H9 (cell line): Measurements from ENCODE around the gene RHBDD3. TPM values are rescaled to one million over a fixed set of nuclear protein-coding genes. Genes with fewer than 3 reads are reported as not detected.

Experiments used
- DNase-seq: peaks from one replicate; pipeline ENCODE4 v3.0.0-alpha.2; 2017
- H2AFZ ChIP-seq: one replicate; pipeline ENCODE4 v1.6.1; 2013; ENCODE audit warnings: mild to moderate bottlenecking, low read length, control low read depth, moderate library complexity
- H2AK5ac ChIP-seq: 2 replicates; pipeline ENCODE4 v1.6.1; 2013; ENCODE audit warnings: low read length, control low read depth, mixed read lengths; ENCODE audit not compliant: insufficient read length
- H2BK120ac ChIP-seq: one replicate; pipeline ENCODE4 v1.6.1; 2013; ENCODE audit warnings: low read depth, mild to moderate bottlenecking, low read length, control low read depth, inconsistent platforms; ENCODE audit not compliant: poor library complexity, severe bottlenecking
- H2BK12ac ChIP-seq: 2 replicates; pipeline ENCODE4 v1.6.1; 2013; ENCODE audit warnings: low read length, control low read depth, mixed read lengths, low read depth; ENCODE audit not compliant: insufficient read length
- H2BK15ac ChIP-seq: 2 replicates; pipeline ENCODE4 v1.6.1; 2013; ENCODE audit warnings: low read depth, low read length, control low read depth
- H2BK20ac ChIP-seq: one replicate; pipeline ENCODE4 v1.6.1; 2013; ENCODE audit warnings: low read depth, mild to moderate bottlenecking, low read length, control low read depth, inconsistent platforms; ENCODE audit not compliant: poor library complexity, severe bottlenecking
- H2BK5ac ChIP-seq: 2 replicates; pipeline ENCODE4 v1.6.1; 2013; ENCODE audit warnings: low read length, control low read depth, mixed read lengths; ENCODE audit not compliant: insufficient read length
- H3K14ac ChIP-seq: 2 replicates; pipeline ENCODE4 v1.6.1; 2013; ENCODE audit warnings: low read length, control low read depth; ENCODE audit not compliant: insufficient read depth
- H3K18ac ChIP-seq: 2 replicates; pipeline ENCODE4 v1.6.1; 2013; ENCODE audit warnings: low read depth, mild to moderate bottlenecking, mixed read lengths, low read length, control low read depth; ENCODE audit not compliant: insufficient read length
- H3K23ac ChIP-seq: 2 replicates; pipeline ENCODE4 v1.6.1; 2013; ENCODE audit warnings: low read length, control low read depth, mixed read lengths, low read depth; ENCODE audit not compliant: insufficient read length
- H3K23me2 ChIP-seq: 2 replicates; pipeline ENCODE4 v1.6.1; 2013; ENCODE audit warnings: low read depth, mild to moderate bottlenecking, mixed read lengths, low read length, control low read depth; ENCODE audit not compliant: insufficient read length, poor library complexity, severe bottlenecking
- H3K27ac ChIP-seq: 2 replicates; pipeline ENCODE4 v1.5.1; 2013; ENCODE audit warnings: low read length, control low read depth, mixed read lengths, low read depth; ENCODE audit not compliant: insufficient read length
- H3K27me3 ChIP-seq: 2 replicates; pipeline ENCODE4 v1.6.1; 2013; ENCODE audit warnings: low read length, control low read depth, inconsistent platforms; ENCODE audit not compliant: insufficient read depth
- H3K4ac ChIP-seq: 2 replicates; pipeline ENCODE4 v1.6.1; 2013; ENCODE audit warnings: low read depth, mild to moderate bottlenecking, control low read depth, inconsistent platforms, low read length, moderate library complexity
- H3K4me1 ChIP-seq: 2 replicates; pipeline ENCODE4 v1.6.1; 2013; ENCODE audit warnings: low read length, control low read depth, inconsistent platforms; ENCODE audit not compliant: insufficient read depth
- H3K4me2 ChIP-seq: 2 replicates; pipeline ENCODE4 v1.6.1; 2013; ENCODE audit warnings: low read length, control low read depth, mixed read lengths; ENCODE audit not compliant: insufficient read length, insufficient read depth
- H3K56ac ChIP-seq: 2 replicates; pipeline ENCODE4 v1.6.1; 2013; ENCODE audit warnings: low read depth, mild to moderate bottlenecking, mixed read lengths, low read length, control low read depth; ENCODE audit not compliant: insufficient read length
- H3K79me1 ChIP-seq: 2 replicates; pipeline ENCODE4 v1.6.1; 2013; ENCODE audit warnings: low read depth, mild to moderate bottlenecking, moderate library complexity, low read length, control low read depth, inconsistent platforms; ENCODE audit not compliant: insufficient read depth, poor library complexity, severe bottlenecking
- H3K79me2 ChIP-seq: 2 replicates; pipeline ENCODE4 v1.6.1; 2013; ENCODE audit warnings: low read length, control low read depth, inconsistent platforms; ENCODE audit not compliant: insufficient read depth
- H3K9ac ChIP-seq: 2 replicates; pipeline ENCODE4 v1.6.1; 2013; ENCODE audit warnings: low read length, control low read depth, mixed read lengths; ENCODE audit not compliant: insufficient read length; ENCODE audit errors: extremely low read depth
- H3K9me3 ChIP-seq: one replicate; pipeline ENCODE4 v1.6.1; 2013; ENCODE audit warnings: low read depth, low read length, inconsistent platforms; ENCODE audit not compliant: control insufficient read depth
- H3T11ph ChIP-seq: one replicate; pipeline ENCODE4 v1.6.1; 2013; ENCODE audit warnings: mild to moderate bottlenecking, low read length, control low read depth, inconsistent platforms
- H4K20me1 ChIP-seq: one replicate; pipeline ENCODE4 v1.6.1; 2013; ENCODE audit not compliant: control insufficient read depth, insufficient read length, insufficient read depth
- H4K5ac ChIP-seq: 2 replicates; pipeline ENCODE4 v1.6.1; 2013; ENCODE audit warnings: low read depth, mild to moderate bottlenecking, mixed read lengths, low read length, control low read depth; ENCODE audit not compliant: insufficient read length
- H4K8ac ChIP-seq: replicated peaks from 2 replicates; pipeline ENCODE4 v1.6.1; 2013; ENCODE audit warnings: low read length, control low read depth, mixed read lengths, low read depth; ENCODE audit not compliant: insufficient read length
- H4K91ac ChIP-seq: 2 replicates; pipeline ENCODE4 v1.6.1; 2013; ENCODE audit warnings: low read depth, mild to moderate bottlenecking, moderate library complexity, mixed read lengths, low read length, control low read depth; ENCODE audit not compliant: insufficient read length
- H3K27ac Mint-ChIP-seq, 3 experiments: 2 replicates in 2 of 3; 3 replicates in 1 of 3; pipeline ENCODE4 v1.8.0; 2020 to 2021; ENCODE audit warnings: mixed read lengths in 3 of 3, mild to moderate bottlenecking in 1 of 3, moderate library complexity in 1 of 3
- H3K27me3 Mint-ChIP-seq: 2 replicates; pipeline ENCODE4 v1.8.0; 2021; ENCODE audit warnings: low read depth, mild to moderate bottlenecking, moderate library complexity, mixed read lengths
- H3K36me3 Mint-ChIP-seq, 3 experiments: 2 replicates in 2 of 3; 3 replicates in 1 of 3; pipeline ENCODE4 v1.8.0; 2020 to 2021; ENCODE audit warnings: low read depth in 3 of 3, mixed read lengths in 3 of 3; ENCODE audit not compliant: insufficient read depth in 1 of 3
- H3K4me1 Mint-ChIP-seq, 2 experiments: 2 replicates each; pipeline ENCODE4 v1.8.0; 2020; ENCODE audit warnings: mixed read lengths in 2 of 2
- H3K4me3 Mint-ChIP-seq, 2 experiments: 2 replicates in 1 of 2; 3 replicates in 1 of 2; pipeline ENCODE4 v1.8.0; 2020 to 2021; ENCODE audit warnings: mild to moderate bottlenecking in 2 of 2, mixed read lengths in 2 of 2, moderate library complexity in 1 of 2
- H3K9me3 Mint-ChIP-seq, 2 experiments: 2 replicates in 1 of 2; 3 replicates in 1 of 2; pipeline ENCODE4 v1.8.0; 2020; ENCODE audit warnings: mild to moderate bottlenecking in 2 of 2, mixed read lengths in 2 of 2, moderate library complexity in 1 of 2
- CTCF ChIP-seq: fragments of 200-600 bp; sonication (generic); conservative IDR thresholded peaks from 3 replicates; pipeline ENCODE4 v1.8.0; 2021; ENCODE audit warnings: antibody characterized with exemption, mild to moderate bottlenecking
- WGBS: extraction: QIAGEN DNeasy Blood & Tissue Kit; methylation state at CpG from one replicate; pipeline ENCODE4 v1.1.7; 2013; ENCODE audit warnings: missing lambda C conversion rate, low lambda C conversion rate, mixed read lengths; ENCODE audit not compliant: insufficient read length; ENCODE audit errors: extremely low coverage; 5-methylcytosine and 5-hydroxymethylcytosine counted together
- total RNA-seq: library from RNA; stranded (reverse); gene quantifications from 2 replicates; pipeline ENCODE4 v1.2.1, GENCODE V29; 2021

Gene RHBDD3
- total RNA-seq, 1 experiment from 2014 or later, result 99.7 TPM

DNA sequence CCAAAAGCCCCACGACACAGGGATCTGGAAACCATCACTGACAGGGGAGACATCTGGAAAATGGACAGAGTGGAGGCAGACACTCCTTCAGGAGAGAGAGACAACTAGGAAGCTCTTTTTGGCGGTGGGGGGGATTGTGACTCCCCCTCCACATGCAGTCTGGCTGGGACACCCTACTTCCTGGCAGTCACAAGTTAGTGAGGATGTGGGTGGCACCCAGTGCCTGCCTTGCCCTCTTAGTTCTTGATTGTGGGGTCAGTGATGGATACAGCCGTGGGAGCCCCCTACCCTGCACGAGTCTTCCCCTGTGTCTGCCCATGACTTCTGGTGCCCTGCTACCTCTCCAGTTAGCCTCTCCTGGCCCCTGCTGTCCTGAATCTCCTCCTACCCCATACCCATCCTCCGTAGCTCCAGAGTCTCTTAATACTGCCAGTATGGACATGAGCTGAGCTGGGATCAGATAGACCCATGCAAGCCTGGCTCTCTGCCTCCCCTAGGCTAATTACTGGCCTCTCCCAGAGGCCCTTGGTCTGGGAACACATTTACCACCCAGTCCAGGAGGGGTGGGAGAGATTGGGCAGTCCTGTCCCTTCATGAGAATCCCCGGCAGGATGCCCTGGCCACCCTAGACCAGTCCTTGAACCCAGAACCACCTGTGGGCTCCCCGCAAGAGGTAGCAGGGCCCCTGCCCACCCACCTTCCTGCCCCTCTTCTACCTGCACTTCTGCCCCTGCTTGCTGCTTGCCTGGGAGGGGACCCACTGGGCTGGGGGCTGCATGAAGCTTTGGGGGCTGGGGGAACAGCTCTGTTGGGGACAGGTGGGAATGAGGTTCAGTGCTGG is 22.8 kb downstream of the RHBDD3 start:
- Histone ChIP-seq H3K79me2 (no peaks in the 10 kb centered on the region), H3K27me3 (no peaks in the 10 kb centered on the region), H3K4me2 (no peak overlapping the region), H2AFZ (no peak overlapping the region), H4K8ac (no peak overlapping the region), H3K4me1 (no peaks in the 10 kb centered on the region), H3K79me1 (no peaks in the 10 kb centered on the region), H3K9ac (no peak overlapping the region), H4K91ac (no peak overlapping the region), H3T11ph (no peak overlapping the region), H3K27ac (no peak overlapping the region), H3K23ac (no peak overlapping the region), H3K9me3 (no peaks in the 10 kb centered on the region), H3K23me2 (no peaks in the 10 kb centered on the region), H4K5ac (no peak overlapping the region), H2BK15ac (no peak overlapping the region), H3K56ac (no peak overlapping the region), H2BK20ac (no peak overlapping the region), H2BK5ac (no peak overlapping the region), H2BK120ac (no peak overlapping the region), H2AK5ac (no peak overlapping the region), H3K4ac (no peak overlapping the region), H4K20me1 (no peaks in the 10 kb centered on the region), H2BK12ac (no peak overlapping the region), H3K14ac (no peak overlapping the region), H3K18ac (no peak overlapping the region)
- Mint-ChIP-seq H3K4me1 (peaks cover 4 to 10% of the 10 kb centered on the region in 2 experiments), H3K36me3 (peaks cover 8 to 34% (median 10%) of the 10 kb centered on the region in 3 experiments), H3K9me3 (peaks cover 22% of the 10 kb centered on the region in 2 experiments), H3K27me3 (peaks cover 18% of the 10 kb centered on the region), H3K27ac (peak overlapping the region in 1 of 3 experiments; percentile 25; a peak in 2 of 7 replicates), H3K4me3 (no peak overlapping the region)
- no CpG with 5 or more reads among the region's 7 CpGs for WGBS
- no peak for DNase-seq
- no peak for TF ChIP-seq CTCF
